Measurements from ENCODE around the gene FBXW11.
A peak's percentile ranks its signal among the peaks of the same experiment; 100 is the strongest.
"Not testable (repeated sequence)": the region's sequence is repeated elsewhere in the genome, so short reads cannot be mapped to it uniquely, and the experiment has no call there.

Gene FBXW11

DNA sequence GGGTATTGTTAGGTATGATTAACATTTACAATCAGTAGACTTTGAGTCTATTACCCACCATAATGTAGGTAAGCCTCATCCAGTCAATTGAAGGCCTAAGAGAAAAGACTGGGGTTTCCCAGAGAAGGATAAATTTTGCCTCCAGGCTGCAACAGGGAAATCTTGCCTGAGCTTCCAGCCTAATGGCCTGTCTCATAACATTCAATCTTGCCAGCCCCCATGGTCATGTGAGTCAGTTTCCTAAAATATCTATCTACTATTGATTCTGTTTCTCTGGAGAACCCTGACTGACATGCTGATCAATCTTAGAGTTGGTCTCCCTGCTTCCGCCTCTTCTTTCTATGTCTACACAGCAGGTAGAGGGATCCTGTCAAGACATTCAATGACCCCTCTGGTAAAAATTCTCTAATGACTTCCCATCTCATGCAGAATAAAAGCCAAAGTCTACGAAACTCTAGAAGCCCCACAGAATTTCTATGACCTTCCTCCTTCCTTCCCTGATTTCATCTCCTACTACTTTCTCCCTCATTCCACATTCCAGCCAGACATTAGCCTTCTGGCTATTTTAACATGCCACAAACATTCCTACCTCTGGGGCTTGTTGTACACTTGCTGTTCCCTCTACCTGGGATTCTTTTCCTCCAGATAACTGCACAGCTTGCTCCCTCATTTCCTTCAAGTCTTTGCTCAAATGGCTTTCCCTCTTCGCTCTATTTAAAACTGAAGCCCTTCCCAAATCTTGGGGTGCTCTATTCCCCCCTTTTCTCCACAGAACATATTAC, 60.2 kb downstream of the FBXW11 start:
- DNase-seq, result no peak

DNA sequence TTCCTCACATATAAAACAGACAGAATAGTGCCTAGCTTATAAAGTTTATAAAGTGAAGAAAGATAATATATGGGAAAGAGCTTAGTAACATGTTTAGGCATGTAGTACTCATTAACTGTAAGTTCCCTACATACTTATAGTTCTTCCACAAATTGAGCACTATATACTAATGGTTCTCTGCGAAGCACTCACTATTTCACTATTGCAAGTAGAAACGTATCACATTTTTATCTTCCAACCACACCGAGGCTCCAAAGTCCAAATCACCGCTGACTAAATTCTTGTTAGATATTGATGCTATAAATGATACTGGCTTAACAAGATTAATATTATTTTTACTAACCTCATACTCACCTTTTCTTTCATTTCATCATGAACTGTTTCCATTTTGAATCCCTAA, 61.0 kb downstream of the FBXW11 start:
- no peak for DNase-seq

DNA sequence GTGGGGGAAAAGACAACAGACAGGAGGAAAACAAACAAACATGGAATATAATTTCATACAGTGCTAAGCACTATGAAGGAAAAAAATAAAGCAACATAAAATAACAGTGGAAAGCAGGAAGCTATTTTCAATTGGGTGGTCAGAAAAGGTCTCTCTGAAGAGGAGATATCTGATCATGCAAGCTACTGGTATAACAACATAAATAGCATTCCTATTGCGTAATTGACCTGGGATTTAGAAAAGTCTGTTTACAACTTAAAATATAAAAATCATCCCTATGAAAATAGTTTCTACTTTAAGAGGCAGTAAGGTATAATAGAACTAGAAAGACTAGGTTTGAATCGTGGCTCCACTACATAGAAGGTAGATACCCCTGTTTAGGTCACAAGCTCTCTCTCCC, 61.4 kb downstream of the FBXW11 start:
- no peak for DNase-seq

DNA sequence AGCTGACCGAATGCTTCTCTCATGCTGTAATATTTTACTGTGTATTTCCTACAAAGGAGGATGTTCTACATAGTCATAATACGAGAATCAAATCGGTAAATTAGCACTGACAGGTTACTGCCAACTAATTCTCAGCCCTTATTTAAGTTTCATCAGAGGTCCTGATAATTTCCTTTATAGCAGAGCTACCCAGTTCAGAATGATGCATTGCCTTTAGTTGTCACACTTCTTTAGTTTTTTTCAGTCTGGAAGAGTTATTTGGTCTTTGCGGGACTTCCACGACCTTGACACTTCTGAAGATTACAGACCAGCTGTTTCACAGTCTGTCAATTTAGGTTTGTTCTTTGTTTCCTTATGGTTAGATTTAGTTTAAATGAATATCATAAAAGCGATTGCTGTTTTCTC, 64.3 kb downstream of the FBXW11 start:
- not testable (repeated sequence) for DNase-seq

DNA sequence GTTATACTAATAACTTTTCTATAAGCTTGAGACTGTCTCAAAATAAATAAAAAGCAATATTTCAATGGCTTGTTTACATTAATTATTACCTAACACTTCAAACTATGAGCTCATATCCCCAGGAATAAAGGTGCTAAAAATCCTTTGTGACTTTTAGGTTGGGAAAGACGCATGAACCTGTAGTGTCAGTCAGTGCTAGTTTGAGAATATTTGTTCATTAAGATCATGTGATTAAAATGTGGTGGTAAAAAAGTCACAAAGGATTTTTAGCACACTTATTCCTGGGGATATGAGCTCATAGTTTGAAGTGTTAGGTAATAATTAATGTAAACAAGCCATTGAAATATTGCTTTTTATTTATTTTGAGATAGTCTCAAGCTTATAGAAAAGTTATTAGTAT, 64.8 kb downstream of the FBXW11 start:
- not testable (repeated sequence) for DNase-seq

DNA sequence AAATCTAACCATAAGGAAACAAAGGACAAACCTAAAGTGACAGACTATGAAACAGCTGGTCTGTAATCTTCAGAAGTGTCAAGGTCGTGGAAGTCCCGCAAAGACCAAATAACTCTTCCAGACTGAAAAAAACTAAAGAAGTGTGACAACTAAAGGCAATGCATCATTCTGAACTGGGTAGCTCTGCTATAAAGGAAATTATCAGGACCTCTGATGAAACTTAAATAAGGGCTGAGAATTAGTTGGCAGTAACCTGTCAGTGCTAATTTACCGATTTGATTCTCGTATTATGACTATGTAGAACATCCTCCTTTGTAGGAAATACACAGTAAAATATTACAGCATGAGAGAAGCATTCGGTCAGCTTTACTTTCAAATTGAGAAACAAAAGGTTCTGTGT, 65.2 kb downstream of the FBXW11 start:
- DNase-seq, result not testable (repeated sequence)

DNA sequence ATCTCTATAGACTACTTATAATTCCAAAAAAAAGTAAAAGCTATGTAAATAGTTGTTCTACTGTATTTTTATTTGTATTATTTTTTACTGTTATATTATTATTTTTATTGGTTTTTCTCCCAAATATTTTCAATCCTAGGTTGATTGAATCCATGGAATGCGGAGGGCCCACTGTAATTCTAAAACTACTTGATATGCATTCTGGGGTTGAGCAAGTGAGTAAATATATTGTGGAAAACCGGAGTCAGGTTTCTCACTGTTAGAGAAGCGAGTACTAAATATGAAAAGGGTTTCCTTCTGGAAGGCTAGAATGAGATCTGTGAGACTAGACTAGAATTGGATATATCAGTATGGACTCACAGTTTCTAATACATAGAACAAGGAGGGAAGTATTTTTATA, 66.5 kb downstream of the FBXW11 start:
- DNase-seq, result no peak

DNA sequence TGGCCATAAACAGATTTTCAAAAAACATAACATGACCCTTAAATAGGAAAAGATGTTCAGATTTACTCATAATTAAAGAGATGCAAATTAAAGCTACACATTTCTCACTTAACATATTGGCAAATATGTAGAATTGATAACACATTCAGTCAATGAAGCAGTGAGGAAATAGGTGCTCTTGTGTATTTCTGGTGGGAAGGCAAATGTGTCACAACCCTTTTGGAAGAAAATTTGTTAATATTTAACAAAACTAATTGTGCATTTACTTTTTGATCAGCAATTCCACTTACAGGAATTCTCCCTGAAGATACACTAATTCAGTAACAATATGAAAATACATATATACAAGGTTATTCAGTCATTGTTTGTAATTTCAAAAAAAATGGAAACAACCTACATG, 68.1 kb downstream of the FBXW11 start:
- no peak for DNase-seq

DNA sequence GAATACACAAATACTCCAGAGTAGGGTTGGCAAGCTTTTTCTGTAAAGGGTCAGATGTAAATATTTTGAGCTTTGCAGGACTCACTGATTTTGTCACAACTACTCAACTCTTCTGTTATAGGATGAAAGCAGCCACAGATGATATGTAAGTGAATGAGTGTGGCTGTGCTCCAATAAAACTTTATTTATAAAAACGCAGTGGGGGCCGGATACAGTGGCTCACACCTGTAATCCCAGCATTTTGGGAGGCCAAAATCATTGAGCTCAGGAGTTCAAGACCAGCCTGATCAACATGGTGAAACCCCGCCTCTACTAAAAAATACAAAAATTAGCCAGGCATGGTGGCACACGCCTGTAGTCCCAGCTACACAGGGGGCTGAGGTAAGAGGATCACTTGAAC, 69.1 kb downstream of the FBXW11 start:
- no peak for DNase-seq

DNA sequence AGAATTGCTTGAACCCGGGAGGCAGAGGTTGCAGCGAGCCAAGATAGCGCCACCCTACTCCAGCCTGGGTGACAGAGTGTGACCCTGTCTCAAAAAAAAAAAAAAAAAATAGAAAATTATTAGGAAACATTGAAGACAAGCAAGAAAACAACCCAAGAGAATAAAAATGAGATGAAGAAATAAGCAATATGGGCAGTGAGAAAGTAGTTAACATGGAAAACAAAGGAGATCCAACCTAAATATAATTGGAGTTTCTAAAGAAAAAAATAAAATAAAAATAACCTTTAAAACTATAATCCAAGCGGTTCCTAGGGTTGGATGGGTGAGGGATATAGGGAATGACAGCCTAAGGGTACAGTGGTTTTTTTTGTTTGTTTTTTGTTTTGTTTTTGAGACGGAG, 71.9 kb downstream of the FBXW11 start:
- no peak for DNase-seq

DNA sequence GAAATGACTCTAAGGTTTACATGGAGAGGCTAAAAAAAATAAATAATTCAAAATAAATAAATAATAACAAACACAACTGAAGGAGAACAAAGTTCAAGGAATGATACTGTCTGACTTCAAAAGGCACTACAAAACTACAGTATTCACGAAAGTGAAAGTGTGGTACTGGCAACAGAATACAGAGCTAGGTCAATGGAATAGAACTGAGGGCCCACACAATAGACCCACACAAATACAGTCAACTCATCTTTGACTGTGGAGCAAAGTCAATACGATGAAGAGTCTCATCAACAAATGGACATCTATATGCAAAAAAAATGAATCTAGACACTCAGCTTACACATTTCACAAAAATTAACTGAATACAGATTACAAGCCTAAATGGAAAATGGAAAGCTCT, 75.3 kb downstream of the FBXW11 start:
- DNase-seq, result no peak

DNA sequence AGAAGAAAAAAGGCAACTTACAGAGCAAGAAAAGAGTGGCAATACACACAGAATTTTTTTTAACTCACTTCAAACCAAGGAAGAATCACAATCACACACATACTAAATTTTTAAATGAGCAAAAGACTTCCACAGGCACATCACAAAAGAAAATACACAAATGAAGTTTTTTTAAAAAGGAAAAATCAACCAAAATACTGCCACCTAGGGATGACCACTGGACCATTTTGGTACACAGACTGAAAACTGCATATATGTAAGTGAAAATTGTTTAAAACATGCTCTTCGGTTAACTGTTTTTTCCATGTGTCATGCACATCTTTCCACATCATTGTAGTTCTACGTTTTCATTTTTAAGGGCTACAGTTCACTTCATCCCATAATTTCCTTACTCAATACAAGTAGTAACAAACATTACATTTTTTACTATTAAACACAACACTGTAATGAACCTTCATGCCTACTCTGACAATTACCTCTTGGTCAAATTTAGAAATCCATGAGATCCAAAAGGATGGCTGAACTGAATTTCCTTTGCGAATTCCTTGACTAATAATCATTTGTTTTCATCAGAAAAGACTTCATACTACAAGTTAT, 79.0 kb downstream of the FBXW11 start:
- DNase-seq, result no peak

DNA sequence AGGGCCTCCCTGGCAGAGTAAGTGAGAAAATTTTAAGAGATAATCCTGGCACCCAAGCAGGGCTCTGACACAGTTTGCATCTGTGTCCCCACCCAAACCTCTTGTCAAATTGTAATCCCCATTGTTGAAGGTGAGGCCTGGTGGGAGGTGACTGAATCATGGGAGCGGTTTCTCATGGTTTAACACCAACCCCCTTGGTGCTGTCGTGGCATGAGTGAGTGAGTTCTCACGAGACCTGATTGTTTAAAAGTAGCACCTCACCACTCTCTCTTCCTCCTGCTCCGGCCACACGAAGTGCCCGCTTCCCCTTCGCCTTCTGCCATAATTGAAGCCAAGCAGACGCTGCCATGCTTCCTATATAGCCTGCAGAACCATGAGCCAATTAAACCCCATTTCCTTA, 80.1 kb downstream of the FBXW11 start:
- no peak for DNase-seq

DNA sequence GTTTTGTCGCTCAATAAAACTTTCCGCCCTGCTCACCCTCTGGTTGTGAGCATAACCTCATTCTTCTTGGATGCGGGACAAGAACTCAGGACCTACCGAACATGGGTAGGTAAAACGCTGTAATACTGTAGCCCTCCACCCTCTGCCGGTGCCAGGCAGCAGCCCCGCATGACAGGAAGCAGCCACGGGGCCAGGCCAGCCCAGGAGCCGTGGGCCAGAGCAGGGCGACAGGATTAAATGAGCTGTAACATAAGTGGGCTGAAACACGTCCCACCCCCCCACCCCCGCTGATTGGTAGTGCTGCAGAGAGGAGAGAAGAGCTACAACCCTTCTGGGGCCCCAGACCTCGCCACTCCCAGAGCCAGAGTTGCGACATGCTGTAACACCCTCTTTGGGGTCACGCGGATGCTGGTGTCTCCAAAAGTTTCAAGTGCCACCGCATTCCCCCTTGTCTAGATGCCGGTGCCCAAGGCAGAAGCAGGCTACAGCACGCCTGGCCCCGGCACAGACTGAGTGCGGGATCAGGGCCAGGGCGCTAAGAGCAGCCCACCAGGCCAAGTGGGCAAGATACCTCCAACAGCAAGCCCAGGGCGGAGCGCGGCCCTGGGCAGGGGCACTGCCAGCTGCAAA, 81.8 kb downstream of the FBXW11 start:
- DNase-seq, result no peak

DNA sequence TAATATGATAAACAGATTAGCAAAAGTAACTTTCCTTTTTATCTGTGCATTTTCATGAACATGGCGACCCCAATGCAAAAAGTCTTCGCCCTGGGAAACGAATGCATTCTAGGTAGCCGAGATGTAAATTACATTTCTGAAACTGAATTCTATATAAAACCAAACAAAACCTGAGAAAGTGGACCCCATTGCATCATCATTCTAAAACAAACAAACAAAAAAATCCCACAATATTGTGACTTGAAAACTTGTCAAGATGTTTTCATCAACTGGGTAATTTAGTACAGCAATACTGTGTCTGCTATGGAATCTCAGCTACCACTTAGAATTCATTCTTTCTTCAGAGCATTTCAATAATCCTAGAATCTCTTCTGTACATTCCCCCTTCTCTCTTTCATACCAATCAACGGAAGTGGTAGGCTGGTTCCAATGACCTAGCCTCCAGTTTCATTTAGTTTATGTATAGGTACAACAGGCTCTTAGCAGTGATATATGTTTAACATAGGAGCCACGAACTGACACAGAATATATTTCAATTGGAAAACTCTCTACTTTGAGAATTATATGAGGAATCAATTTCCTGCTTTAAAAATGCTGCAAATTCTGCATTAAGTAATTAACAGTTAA, 85.6 kb downstream of the FBXW11 start:
- DNase-seq, result no peak

DNA sequence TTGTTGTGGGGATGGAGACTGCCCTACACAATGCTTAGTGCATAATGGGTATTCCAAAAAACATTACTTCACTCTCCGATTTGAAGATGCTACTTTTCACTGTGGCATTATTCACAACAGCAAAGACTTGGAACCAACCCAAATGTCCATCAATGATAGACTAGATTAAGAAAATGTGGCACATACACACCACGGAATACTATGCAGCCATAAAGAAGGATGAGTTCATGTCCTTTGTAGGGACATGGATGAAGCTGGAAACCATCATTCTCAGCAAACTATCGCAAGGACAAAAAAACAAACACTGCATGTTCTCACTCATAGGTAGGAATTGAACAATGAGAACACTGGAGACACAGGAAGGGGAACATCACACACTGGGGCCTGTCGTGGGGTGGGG, 90.7 kb downstream of the FBXW11 start:
- not testable (repeated sequence) for DNase-seq

DNA sequence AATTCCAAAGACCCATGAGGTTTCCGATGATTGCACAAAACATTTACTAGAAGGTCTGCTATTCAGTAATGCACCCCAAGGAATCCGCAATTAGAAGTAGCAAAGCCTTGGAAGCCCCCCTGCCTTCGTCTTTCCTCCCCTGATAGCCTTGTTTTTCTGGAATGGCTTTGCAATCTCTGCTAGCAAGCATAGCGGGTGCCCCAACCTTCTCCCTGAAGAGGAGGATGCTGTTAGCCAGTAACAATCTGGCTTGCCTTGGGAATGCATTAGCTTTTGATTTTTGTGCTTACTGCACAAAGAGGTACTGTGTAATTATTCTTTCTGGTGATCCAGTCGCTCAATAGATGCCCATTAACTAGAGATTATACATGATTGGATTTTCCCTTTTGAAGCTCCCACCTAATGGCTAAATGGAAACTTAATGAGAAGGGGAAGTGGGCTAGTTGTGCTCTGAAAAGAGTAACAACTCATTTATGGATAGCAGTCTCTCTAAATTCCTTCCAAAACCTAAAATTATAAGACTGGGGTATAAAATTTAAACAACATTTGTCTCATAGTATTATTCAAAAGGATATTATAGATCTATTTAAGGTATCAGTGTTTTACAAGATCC, 91.6 kb downstream of the FBXW11 start:
- DNase-seq, result no peak

DNA sequence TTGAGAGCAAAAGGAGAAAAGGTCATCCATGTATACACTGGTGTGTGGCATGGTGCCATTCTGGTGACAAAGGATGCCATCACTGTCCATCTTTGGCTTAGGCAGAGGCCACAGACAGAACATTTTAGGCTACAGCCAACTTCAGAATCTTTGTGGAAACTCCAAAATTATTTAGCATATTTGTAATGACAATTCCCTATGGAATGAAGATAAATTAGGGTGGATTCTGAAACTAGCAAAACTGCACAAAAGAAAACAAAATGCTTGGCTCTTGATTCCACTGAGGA, 92.5 kb downstream of the FBXW11 start:
- no peak for DNase-seq

DNA sequence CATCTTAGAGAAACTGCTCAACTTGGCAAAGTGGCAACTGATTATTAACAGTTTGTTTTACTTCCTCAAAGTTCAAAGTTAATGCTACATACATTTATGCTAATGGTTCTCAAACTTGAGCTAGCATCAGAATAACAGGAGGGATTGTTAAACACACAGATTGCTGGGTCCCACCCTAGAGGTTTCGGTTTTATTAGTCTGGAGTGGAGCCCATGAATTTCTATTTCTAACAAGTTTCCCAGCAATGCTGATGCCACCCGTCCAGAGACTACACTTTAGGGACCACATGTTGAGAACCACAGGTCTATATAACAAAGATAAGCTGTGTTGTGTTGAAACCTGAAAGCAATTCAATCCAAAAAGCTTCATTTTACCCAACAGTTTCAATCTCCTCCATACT, 95.3 kb downstream of the FBXW11 start:
- DNase-seq, result no peak

DNA sequence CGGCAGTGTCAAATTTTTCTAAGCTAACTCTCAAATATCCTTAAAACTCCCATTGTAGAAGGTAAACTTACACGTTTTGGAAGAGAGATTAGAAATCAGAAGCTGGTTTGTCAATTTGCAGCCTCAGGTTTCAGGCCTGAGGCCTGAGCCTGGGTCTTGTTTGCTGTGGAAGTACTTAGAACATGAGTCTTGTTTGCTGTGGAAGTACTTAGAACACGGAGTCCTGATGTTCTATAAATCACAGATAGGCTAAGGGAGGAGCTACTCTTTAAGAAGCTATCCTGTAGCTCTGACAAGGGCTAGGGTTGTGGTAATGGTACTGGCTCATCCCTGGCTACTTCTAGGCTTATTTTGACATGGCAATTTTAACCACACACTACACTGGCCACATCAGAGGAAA, 97.8 kb downstream of the FBXW11 start:
- no peak for DNase-seq

DNA sequence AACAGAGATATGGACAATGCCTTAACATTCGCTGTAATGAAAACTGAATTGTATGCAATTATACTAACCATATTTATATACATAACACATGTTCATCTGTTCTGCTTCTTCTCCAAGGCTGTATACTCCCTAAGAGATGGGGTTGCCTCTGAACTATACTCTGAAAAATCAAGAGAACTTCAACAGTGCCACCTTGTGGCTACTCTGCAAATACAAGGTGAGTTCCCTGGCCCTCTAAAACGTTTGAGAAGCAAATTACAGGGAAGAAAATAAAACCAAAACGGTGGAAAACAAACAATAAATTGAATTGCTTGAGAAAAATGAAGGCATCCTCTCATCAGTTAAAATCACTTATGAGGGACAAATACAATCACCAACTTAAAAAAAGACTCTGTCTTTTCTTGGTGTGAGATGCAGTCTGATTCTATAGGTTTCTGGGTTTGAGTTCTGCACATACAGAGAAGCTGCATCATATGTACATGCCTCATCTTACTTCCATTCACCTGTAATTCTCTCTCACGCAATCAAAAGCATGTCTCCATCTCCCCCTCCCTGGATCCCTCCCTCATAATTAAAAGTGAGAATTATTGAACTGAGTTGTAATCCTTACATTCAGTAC, 98.6 kb downstream of the FBXW11 start:
- peak; percentile 57 for DNase-seq

DNA sequence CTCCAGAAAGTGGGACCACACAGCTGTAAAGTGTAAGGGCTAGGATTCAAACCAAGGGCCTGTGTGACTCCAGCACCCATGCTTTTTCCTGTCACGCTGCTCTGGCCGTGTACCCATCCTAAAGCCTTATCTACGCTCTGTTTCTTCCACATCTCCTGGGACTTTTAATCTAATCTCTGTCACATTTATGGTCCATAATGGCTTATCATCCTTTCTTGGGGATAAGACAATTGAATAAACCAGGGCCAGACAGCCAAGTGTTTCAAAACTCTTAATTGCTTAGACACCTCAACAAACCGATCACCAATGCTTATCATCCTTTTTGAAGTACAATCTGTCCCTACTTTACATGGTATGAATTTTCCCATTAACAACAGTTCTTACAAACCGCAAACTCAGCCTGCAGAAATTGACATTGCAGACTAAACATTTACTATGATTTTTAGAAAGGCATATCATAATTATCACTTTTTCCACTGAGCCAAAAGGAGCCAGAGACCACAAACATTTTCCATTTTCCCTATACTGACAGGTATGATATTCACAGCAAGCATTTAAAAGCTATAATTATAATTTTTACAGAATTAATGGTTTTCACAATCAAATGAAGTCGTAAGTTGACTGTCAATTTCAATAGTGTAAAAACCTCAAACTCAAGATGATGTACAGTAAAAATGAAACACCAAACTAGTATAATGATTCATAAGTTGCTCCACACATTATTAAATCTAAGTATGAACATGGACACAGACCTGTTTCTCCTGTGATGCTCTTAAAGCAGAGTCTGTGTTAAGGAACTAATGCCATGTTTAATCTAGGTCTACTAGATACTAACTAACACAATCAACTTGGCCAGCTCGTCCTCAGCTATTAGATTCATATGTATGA, 99.5 kb downstream of the FBXW11 start:
- no peak for DNase-seq
